GM18873 (cell line): Measurements from ENCODE around the gene SRCIN1.
"Not testable (repeated sequence)": the region's sequence is repeated elsewhere in the genome, so short reads cannot be mapped to it uniquely, and the experiment has no call there.

Source experiments
- ATAC-seq: cut with Tn5 transposase; IDR thresholded peaks from one replicate; pipeline ENCODE4 v1.9.1; 2021; ENCODE audit warnings: mild to moderate bottlenecking, moderate library complexity, moderate number of reproducible peaks; ENCODE audit not compliant: unreplicated experiment, low FRiP score

SRCIN1 gene

DNA sequence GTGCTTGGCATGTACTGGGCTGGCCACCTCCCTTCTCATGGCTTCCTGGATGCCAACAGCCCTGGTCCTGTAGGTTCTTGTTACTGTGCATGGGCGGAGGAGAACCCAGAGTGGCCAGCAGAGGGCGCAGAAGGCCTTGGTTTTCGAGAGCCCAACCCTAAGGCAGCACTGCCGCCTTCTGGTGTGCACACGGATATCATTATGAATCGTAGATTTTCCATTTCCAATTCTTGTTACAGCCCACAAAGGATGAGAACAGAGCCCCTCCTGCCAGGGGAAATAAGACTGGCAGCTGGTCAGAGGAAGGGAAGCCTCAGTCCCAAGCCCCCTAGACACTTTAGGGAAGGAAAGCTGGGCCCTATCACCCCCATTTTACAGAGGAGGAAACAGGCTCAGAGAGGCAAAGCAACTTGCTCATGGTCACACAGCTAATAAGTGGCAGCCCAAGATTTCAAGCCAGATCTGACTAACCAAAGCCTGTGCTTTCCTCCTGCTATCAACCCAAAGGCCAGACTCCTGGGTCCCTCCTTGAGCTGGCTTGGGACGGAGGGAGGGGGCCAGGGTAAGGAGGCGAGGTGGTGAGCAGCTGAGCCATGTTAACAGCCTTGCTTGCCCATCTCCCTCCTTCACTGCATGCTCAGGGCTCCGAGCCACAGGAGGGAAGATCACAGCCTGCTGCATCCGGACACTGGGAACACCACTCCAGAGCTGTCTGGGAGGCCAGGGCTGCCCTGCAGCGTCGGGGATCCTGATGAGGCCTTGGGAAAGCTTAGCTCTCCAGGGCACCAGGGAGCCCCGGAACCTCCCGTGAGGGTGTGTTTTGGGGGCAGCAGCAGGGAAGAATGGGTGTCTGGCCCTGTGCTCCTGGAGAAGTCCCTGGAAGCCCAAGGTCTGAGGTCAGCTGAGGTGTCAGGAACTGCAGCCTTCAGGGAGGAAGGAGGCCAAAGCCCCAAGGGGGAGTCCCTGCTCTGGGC, 113.4 kb downstream of the SRCIN1 start:
- ATAC-seq: not testable (repeated sequence)

DNA sequence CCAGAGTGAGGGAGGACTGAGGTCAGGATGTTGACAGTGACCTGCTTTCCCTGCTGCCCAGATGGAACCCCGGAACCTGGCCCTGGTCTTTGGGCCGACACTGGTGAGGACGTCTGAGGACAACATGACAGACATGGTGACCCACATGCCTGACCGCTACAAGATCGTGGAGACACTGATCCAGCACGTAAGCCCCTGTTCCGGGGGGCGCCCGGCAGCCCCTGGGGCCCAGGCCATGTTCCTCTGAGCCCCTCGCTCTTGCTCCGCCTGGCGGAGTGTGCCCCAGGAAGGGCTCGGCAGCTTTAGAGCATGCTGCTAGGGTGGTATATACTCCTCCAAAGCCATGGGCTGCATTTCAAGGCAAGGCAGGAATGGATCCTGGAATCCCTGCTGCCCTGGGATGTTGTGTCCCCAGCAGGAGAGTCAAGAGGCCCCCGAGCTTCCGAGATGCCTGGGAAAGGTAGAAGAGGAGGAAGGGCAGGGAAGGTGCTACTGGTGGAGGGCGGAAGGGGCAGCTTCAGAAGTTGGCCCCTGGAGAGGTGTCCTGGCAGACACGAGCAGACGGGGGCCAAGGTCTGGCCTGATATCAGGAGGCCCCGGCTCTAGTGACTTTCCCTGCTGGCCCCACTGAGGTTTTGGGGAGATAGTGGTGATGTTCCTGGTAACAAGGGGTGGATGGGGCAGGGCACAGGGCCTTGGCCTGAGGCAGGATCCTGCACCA, 114.2 kb downstream of the SRCIN1 start:
- ATAC-seq: not testable (repeated sequence)

DNA sequence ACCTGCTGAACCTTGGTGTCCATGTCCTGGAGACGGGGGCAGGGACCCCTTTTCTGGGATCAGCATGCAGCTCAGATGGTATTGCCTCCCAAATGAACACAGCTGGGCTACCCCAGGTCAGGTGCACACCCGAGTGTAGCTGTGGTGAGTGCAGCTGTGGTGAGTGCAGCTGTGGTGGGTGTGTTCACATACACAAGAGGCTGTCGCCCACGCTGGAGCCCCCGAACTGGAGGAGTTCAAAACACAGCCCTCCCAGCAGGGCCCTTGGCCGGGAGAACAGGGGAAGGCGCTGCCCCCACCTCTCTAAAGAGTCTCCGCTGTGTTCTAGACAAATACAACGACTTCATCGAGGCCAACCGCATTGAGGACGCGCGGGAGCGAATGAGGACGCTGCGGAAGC, 116.0 kb downstream of the SRCIN1 start:
- ATAC-seq: not testable (repeated sequence)

DNA sequence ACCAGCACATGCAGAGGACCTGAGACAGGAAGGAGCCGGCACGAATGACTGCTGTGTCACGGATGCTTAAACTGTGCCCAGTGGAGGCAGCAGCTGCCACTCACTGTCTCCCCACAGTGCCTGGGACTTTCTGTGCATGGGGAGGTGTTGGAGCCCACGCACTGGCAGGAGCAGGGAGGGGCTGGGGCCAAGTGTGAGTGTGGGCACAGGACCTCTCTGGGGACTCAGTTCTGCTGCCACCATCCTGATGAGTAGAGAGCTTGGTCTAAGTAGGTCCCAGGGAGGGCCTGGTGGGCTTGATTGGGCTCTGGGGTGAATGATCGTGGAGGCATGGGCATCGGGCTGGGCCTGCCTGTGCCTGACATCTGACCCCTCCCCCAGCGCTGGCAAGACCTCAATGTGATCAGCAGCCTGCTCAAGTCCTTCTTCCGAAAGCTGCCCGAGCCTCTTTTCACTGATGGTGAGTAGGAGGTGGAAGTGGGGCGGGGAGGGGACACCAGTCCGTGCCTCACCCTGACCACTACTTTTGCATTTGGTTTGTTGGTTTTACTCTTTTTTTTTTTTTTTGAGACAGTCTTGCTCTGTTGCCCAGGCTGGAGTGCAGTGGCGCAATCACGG, 120.0 kb downstream of the SRCIN1 start:
- ATAC-seq: peak; percentile 77

DNA sequence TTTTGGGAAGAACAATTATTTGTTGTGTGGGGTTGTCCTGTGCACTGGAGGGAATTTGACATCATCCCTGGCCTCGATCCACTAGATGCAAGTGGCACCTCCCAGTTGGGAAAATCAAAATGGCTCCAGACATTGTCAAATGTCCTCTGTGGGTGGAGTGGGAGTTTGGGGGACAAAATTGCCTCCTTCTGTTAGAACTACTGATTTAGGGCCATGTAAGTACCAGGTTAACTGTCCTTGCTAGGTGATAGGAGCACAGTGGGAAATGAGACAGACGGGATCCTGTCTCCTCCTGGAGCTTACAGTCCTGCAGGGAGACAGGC, 120.6 kb downstream of the SRCIN1 start:
- no peak for ATAC-seq

DNA sequence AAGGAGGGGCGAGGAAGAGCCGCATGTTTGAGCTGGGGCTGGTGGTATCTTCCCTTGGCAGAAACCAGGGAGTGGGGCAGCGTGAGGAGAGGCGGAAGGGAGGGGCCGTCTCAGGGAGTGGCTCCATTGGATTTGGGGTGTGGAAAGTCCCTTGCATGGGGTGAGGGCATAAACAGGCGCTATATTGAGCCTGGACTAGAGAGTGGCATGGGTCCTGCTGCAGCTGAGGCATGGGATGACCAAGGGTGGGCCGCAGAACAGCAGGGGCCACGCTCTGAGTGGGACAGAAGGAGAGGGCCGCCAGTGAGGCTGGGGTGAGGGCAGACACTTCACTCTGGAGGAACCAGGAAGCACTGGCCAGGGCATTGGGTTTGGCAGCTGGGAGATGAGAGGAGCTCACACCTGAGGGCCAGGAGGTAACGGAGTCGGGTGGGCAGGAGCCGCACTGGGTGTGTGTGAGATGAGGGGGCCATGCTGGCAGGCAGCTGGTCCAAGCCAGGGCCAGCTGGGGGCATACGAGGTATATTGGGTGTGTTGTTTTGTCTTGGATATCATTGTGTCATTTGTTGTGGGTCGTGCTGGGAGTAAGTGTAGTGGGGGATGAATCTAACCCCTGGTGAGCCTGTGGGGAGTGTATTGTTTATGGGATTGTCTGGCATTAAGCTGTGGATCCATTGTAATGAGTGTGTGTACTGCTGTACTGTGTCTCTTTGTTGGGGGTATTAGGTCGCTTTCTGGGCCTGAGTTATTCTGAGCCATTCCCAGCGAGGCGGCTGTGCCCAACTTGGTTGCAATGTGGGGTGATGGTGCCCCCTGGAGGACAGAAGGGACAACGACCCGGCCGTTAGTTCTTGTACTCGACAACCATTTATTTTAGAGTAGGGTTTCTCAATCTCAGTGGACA, 121.3 kb downstream of the SRCIN1 start:
- ATAC-seq: not testable (repeated sequence)

DNA sequence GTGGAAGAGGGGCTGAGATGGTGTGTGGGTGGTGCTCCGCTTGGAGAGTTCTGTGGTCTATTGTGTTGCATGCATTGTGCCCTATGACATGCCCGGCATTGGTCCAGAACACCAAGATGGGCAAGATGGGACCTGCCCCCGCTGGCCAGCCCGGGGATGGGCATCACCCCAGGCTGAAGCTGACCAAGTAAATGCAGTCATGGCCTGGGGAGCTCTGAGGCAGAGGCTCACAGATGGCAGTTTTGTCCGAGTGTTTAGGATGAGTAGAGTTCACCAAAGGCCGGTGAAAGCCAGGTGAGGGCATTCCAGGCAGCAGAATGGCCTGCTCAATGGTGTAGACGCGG, 123.1 kb downstream of the SRCIN1 start:
- ATAC-seq: not testable (repeated sequence)

DNA sequence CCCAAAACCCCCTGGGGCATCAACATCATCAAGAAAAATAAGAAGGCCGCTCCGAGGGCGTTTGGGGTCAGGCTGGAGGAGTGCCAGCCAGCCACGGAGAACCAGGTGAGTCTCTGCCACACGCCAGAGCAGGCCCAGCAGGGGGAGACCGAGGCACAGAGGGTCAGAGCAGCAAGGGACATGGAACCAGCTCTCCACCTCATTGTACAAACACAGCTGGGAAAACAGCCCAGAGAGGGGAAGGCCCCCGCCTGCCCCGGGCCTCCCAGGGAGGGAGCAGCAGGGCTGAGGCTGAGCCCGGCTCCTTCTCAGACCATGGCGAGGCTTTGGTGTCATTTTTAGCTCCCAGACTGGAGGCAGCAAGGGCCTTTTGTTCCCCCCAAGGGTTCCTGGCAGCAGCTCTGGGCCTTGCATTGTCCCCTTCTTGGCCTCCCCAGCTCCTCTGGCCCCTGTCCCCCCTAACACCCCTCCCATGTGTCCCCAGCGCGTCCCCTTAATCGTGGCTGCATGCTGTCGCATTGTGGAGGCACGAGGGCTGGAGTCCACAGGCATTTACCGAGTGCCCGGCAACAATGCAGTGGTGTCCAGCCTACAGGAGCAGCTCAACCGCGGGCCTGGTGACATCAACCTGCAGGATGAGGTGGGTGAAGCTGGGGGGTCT, 123.6 kb downstream of the SRCIN1 start:
- not testable (repeated sequence) for ATAC-seq
